NCI-H146 treated with DMSO at 0.1 percent for 48 hours (cell line): ENCODE results near the gene KRTAP12-1.

Experiments
- DNase-seq: peaks from one replicate; lab custom pipeline; 2025; ENCODE audit not compliant: unreplicated experiment; lab: John Stamatoyannopoulos, UW

The KRTAP12-1 gene

GRCh38 chr21:44711327-44712202 is 29.6 kb upstream of the KRTAP12-1 start, which contains the start of gene TSPEAR:
Gene TSPEAR, minus strand, starts transcription at chr21:44711572. Its CDS starts 58 bp downstream, at chr21:44711514.
- DNase-seq, result peak; percentile 63

- DNase-seq, result peak; percentile 73
Measured at GRCh38 chr21:44710756-44711326, 28.9 kb upstream of the KRTAP12-1 start.

- DNase-seq, result no peak
Measured at GRCh38 chr21:44710294-44710665, 28.3 kb upstream of the KRTAP12-1 start.

GRCh38 chr21:44709426-44710293 is 27.7 kb upstream of the KRTAP12-1 start:
- peak; percentile 48 for DNase-seq

- DNase-seq, result no peak
Measured at GRCh38 chr21:44708866-44709425, 27.0 kb upstream of the KRTAP12-1 start.

GRCh38 chr21:44708213-44708865 is 26.4 kb upstream of the KRTAP12-1 start:
- no peak for DNase-seq

- DNase-seq, result no peak
Measured at GRCh38 chr21:44706706-44707581, 25.0 kb upstream of the KRTAP12-1 start.

- DNase-seq, result no peak
Measured at GRCh38 chr21:44706026-44706705, 24.2 kb upstream of the KRTAP12-1 start.

GRCh38 chr21:44704636-44705001 is 22.7 kb upstream of the KRTAP12-1 start:
- no peak for DNase-seq

- DNase-seq, result no peak
Measured at GRCh38 chr21:44703731-44704635, 22.0 kb upstream of the KRTAP12-1 start.

- DNase-seq, result peak; percentile 60
Measured at GRCh38 chr21:44702973-44703730, 21.2 kb upstream of the KRTAP12-1 start.

GRCh38 chr21:44702111-44702972 is 20.4 kb upstream of the KRTAP12-1 start:
- DNase-seq, result peak; percentile 32

GRCh38 chr21:44701541-44701940 is 19.6 kb upstream of the KRTAP12-1 start:
- DNase-seq, result no peak

GRCh38 chr21:44701023-44701400 is 19.0 kb upstream of the KRTAP12-1 start:
- no peak for DNase-seq

- no peak for DNase-seq
Measured at GRCh38 chr21:44700101-44701022, 18.4 kb upstream of the KRTAP12-1 start.
